ENCODE results near the gene DIP2A.

DIP2A gene

DNA sequence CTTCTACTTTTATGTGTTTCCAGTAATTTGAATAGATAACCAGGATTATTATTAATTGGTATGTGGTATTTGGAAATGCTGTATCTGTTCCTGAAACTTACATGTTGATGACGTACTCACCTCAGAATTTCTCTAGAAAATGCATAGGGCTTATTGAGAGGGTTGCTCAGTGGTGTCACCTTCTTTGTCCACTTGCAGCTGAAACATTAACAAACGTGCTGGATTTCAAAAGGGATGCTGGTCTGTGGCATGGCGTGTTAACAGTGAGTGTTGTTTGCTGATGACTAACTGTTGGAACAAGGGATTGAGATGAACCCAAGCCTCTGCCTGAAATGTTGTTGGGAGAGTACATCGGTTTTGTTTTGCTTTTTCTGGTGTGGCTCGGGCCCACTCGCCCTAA lies 78.3 kb downstream of the DIP2A start:
- no peak for DNase-seq (ENCODE audit: low read depth)

DNA sequence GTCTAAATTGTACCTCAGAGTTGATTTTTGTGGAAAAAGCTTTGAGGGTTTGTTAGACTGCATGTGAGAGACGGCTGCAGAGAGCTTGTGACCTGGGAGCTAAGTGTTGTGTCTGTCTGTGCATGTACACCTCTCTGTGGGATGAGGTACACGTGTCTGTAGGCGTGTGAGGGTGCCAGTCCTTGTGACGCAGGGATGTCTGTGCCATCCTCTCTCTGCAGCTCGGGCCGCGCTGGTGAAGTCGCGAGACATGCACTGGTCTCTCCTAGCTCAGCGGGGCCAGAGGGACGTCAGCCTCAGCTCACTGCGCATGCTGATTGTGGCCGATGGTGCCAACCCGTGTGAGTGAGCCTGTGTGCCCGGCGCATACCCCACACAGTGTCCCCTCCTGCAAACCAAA lies 79.6 kb downstream of the DIP2A start:
- DNase-seq (ENCODE audit: low read depth), result no peak

GRCh38 chr21:46538851-46539666 lies 80.4 kb downstream of the DIP2A start:
- no peak for DNase-seq (ENCODE audit: low read depth)

DNA sequence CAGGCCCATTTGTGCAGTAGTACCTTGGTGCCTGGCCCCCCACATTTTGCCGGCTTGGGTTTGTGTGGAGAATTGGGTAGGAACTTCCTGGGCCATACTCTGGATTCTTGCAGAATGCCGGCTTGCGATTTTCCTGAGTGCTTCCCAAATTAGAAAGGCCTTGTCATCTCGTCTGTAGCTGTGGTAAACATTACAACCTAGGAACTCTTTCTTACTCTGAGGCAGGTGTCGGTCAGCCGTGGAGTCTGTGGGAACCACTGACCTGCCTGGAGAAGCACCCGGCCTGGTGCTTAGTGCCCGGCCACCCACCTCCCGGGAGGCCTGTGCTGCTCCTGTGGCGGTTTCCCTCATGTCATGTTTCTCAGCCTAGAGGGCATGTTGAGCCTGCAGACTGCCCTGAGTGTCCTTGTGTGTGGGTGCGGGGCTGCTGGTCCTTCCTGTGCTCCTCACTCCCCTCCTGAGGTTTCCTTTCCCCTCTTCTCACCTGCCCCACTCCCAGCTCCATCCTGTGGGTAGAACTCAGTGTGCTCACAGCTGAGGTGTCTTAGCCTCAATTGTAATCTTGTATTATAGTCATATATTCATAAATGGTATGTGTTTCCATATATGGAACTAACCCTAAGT lies 81.5 kb downstream of the DIP2A start:
- no peak for DNase-seq (ENCODE audit: low read depth)

DNA sequence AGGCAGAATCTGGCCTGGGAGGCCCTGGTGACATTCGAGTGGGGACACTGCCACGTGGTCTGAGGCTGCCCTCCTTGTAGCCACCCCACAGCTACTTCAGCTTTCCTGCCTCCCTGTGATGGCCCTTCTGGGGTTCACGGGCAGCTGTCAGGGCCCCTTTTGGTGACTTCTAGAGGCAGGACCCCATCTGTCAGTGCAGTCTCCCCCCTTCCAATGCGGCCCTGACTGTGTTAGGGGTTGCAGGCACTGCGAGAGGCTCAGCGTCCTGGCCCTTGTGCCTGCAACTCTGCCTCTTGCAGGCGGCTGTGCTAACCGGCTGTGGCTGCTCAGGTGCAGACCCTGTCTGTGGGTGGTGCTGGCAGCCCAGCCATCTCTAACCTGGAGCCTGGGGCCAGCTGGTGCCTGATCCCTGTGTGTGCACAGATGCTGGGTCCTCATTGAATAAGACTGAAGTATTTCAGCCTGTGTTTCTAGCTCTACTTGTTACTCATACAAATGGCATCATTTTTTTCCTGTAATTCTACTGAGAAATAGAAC lies 84.0 kb downstream of the DIP2A start:
- DNase-seq (ENCODE audit: low read depth), result no peak

- no peak for DNase-seq (ENCODE audit: low read depth)
These were observed 84.6 kb downstream of the DIP2A start for GRCh38 chr21:46543306-46543705.

DNA sequence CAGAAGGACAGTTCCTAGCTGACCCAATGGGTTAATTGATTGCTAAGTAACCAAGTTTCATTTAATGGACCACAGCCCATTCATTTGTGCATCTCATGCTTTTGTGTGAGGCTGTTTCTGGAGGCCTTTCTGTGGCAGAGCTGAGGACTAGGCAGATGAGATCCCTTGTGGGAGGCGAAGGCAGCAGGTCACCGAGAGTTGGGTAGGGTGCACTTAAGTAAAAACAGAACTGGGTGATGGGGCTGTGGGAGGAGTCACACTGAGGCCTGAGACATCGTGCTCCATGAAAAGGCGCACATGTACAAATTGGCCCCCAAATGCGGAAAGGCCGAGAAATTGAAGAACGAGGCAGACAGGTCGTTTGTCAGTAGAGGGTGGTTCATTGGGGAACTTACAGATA lies 85.3 kb downstream of the DIP2A start:
- no peak for DNase-seq (ENCODE audit: low read depth)

DNA sequence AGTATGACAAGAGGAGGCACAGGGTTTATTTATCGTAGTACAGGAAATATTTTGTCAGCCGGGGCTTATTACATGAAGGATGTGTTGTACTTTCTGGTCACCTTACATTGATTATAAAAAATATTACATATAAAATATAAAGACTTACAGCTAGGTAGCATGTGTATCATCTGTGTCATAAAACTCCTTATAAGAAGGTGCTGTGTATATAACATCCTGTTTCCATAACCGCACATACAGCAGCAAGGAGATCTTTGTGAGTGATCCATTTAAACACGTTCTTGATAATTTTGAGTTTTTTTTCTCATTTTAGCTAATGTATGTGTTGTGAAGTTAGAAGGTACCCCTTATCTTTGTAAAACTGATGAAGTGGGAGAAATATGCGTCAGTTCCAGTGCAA lies 86.1 kb downstream of the DIP2A start:
- DNase-seq (ENCODE audit: low read depth), result no peak

GRCh38 chr21:46545363-46545762 lies 86.7 kb downstream of the DIP2A start:
- DNase-seq (ENCODE audit: low read depth), result no peak

- no peak for DNase-seq (ENCODE audit: low read depth)
These were observed 87.2 kb downstream of the DIP2A start for GRCh38 chr21:46545911-46546310.

DNA sequence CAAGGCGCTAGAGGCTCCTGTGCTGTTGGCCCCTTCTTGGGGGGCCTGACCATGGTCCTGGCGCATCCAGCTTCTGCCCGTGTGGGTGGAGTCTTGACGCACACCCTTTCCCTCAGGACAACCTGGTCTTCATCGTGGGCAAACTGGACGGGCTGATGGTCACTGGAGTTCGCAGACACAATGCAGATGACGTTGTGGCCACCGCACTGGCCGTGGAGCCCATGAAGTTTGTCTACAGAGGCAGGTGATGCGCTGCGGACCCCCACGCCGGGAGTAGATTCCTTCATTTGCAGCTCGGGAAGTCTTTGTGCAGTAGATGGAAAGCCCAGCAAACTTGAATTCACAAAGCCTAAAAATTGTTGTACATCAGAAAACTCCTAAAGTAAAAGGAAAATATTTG lies 88.1 kb downstream of the DIP2A start:
- DNase-seq (ENCODE audit: low read depth), result no peak

GRCh38 chr21:46549650-46550049 lies 91.0 kb downstream of the DIP2A start:
- no peak for DNase-seq (ENCODE audit: low read depth)

DNA sequence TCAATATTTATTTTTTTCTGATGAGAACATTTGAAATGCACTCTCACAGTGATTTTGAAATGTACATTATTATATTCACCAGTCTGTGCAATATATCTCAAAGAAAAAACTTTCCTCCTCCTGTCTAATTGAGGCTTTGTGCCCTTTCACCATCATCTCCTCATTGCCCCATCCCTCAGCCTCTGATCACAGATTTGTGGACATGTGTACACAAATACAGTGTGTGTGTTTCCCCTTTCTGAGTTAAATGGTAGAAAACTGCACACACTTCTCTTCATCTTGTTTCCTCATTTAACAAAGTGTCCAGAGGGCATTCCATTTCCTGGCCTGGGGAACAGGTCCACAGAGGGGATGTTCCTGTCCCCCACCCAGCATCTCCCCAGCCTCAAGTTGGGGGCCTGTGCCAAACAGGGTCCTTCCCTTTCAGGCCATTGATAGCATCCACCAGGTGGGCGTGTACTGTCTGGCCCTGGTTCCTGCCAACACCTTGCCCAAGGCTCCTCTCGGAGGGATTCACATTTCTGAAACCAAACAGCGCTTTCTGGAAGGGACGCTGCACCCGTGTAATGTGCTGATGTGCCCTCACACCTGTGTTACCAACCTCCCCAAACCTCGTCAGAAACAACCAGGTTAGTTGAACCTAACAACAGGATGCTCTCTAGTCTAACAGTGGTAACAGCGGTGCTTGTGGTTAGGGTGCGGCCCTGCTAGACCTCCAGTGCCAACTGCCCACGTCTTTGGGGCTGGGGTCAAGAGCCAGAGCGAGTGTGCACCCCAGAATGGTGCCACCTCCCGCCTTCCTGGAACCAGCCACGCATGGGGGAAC lies 91.6 kb downstream of the DIP2A start:
- no peak for DNase-seq (ENCODE audit: low read depth)

DNA sequence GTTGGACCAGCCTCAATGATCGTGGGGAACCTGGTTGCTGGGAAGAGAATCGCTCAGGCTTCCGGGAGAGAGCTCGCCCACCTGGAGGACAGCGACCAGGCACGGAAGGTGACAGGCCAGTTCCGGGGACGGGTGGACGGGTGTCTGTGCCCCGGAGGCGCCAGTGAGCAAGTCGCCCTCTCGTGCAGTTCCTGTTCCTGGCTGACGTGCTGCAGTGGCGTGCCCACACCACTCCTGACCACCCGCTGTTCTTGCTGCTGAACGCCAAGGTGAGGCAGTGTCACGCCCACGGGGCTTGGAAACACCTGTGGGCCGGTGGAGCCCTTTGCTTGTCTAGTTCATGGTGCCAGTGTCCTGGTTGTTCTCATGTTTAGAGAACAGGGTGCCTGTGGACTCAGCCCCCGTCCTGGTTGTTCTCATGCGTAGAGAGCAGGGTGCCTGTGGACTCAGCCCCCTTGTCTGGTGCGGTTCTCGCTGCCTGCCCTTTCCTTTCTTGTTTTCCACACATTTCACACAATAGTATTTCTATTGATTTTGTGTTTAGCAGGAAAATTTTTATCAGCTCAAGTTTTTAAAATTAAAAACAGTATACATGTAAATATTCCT lies 93.0 kb downstream of the DIP2A start:
- no peak for DNase-seq (ENCODE audit: low read depth)

GRCh38 chr21:46552274-46552673 lies 93.6 kb downstream of the DIP2A start:
- no peak for DNase-seq (ENCODE audit: low read depth)

- no peak for DNase-seq (ENCODE audit: low read depth)
These were observed 94.2 kb downstream of the DIP2A start for GRCh38 chr21:46552865-46553379.

GRCh38 chr21:46553993-46554392 lies 95.3 kb downstream of the DIP2A start:
- DNase-seq (ENCODE audit: low read depth), result no peak

DNA sequence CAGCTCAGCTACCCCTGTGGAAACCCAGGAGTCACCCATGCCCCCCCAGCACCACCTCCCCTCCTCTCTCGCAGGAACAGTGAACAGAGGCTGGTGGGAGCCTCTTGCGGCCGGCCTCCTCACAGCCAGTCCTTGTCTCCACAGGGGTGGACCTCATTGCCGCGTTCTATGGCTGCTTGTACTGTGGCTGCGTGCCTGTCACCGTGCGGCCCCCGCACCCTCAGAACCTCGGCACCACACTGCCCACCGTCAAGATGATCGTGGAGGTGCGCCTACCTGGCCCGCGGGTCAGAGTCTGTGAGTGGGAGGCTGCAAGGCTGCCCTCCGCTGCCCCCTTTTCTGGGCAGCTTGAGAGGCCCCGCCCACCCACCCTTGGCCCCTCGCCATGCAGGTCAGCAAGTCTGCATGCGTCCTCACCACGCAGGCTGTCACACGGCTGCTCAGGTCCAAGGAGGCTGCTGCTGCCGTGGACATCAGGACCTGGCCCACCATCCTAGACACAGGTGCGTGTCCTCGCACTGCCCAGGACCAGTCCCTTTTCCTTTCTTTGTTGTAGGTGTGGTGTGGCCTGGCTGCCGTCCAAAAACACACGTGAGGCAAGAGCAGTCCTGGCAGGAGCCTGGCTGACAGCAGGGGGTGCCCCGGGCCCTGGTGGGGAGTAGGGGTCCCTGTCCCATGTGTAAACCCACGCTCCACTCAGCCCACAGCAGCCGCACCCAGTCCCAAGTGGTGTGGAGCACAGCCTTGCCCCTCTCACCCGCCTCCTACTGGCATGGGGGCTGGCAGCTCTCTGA lies 95.9 kb downstream of the DIP2A start:
- no peak for DNase-seq (ENCODE audit: low read depth)

- DNase-seq (ENCODE audit: low read depth), result no peak
These were observed 96.5 kb downstream of the DIP2A start for GRCh38 chr21:46555225-46555617.

DNA sequence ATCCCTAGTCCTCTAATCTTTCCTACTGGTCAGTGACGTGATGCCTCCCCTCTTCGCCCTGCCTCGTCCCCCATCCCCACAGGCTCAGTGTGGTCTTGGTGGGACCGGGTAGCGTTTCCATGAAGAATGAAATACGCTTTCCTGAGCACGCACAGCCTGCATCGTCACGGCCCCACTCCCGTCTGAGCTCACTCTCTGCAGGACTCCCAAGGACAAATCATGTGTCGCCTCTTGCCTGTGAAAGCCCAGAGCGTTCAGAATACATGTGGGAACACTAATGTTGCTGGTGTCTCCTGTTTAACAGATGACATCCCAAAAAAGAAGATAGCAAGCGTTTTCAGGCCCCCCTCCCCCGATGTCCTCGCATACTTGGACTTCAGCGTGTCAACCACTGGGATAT lies 97.0 kb downstream of the DIP2A start:
- no peak for DNase-seq (ENCODE audit: low read depth)

DNA sequence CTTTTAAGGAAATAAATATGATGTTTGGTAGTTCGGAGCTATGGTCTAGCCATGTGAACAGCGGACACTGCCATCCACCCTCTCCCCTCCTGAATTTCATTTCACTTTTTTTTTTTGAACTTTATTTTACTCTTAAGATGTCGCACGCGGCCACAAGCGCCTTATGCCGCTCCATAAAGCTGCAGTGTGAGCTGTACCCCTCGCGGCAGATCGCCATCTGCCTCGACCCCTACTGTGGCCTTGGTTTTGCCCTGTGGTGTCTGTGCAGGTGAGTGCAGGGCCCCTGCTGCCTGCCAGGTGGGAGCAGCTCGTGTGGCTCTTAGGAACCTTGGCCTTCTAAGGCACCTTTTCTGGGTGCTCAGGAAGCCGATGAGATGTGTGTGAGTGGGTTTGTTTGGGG lies 98.1 kb downstream of the DIP2A start:
- DNase-seq (ENCODE audit: low read depth), result no peak
